ENCODE data around the gene PINLYP.
"Not testable (repeated sequence)": the region's sequence is repeated elsewhere in the genome, so short reads cannot be mapped to it uniquely, and the experiment has no call there.

The PINLYP gene

DNA sequence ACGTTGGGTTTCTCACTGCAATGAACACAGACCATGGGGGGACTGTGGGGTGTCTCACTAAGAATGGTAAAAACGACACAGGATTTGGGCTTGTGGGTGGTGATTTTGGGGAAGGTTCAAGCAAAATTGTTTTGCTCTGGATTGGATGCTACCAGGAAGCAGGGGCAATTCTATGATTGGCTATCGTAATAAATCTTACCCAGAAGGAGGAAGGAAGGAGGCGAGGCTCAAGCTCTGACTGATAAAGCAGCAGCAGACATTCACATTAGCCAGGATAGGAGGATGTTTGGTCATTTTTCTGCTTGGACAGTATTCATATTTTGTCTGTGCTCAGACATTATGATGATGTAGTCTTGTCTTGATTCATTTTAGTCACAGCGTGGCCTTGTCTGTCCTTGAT is 22.3 kb downstream of the PINLYP start:
- Histone ChIP-seq H3K36me3 (ENCODE audit: control insufficient read depth, insufficient read depth, low read length, severe bottlenecking) (peaks cover 31% of the 10 kb centered on the region), H3K27me3 (replicated peaks; ENCODE audit: control insufficient read depth, insufficient read depth, low read length) (no peaks in the 10 kb centered on the region), H3K9ac (ENCODE audit: low read length) (peak overlapping the region; percentile 95), H3K9me3 (ENCODE audit: control insufficient read depth, low read length) (no peaks in the 10 kb centered on the region), H3K4me1 (ENCODE audit: control insufficient read depth, insufficient read depth, low read length) (peaks cover 28% of the 10 kb centered on the region), H3K4me3 (ENCODE audit: low read length) (peak overlapping the region; percentile 90)
- DNase-seq (ENCODE audit: low read depth): no peak

DNA sequence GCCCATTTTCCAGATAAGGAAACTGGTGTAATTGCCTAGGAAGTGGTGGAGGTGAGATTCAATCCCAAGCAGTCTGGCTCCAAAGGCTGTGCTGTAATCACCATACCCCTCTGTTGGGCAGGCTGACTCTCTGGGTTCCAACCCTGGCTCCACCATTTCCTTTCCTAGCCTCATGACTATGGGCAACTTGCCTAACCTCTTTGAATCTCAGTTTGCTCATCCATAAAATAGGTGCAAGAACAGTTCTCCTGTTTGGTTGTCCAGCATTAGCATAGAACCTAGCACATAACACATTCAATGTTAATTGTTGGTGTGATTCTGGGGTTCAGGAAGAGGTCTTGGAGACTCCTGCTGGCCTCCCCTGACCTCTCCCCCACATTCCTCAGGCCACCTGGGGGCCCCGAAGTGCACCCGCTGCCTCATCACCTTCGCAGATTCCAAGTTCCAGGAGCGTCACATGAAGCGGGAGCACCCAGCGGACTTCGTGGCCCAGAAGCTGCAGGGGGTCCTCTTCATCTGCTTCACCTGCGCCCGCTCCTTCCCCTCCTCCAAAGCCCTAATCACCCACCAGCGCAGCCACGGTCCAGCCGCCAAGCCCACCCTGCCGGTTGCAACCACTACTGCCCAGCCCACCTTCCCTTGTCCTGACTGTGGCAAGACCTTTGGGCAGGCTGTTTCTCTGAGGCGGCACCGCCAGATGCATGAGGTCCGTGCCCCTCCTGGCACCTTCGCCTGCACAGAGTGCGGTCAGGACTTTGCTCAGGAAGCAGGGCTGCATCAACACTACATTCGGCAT is 23.0 kb downstream of the PINLYP start:
- DNase-seq (ENCODE audit: low read depth): no peak
- H3K9ac ChIP-seq (ENCODE audit: low read length): no peak overlapping the region
- peaks cover 23% of the 10 kb centered on the region for H3K36me3 ChIP-seq (ENCODE audit: control insufficient read depth, insufficient read depth, low read length, severe bottlenecking)
- H3K9me3 ChIP-seq (ENCODE audit: control insufficient read depth, low read length): no peaks in the 10 kb centered on the region
- H3K4me3 ChIP-seq (ENCODE audit: low read length): no peak overlapping the region
- no peaks in the 10 kb centered on the region for H3K27me3 ChIP-seq (replicated peaks; ENCODE audit: control insufficient read depth, insufficient read depth, low read length)
- peaks cover 25% of the 10 kb centered on the region for H3K4me1 ChIP-seq (ENCODE audit: control insufficient read depth, insufficient read depth, low read length)

DNA sequence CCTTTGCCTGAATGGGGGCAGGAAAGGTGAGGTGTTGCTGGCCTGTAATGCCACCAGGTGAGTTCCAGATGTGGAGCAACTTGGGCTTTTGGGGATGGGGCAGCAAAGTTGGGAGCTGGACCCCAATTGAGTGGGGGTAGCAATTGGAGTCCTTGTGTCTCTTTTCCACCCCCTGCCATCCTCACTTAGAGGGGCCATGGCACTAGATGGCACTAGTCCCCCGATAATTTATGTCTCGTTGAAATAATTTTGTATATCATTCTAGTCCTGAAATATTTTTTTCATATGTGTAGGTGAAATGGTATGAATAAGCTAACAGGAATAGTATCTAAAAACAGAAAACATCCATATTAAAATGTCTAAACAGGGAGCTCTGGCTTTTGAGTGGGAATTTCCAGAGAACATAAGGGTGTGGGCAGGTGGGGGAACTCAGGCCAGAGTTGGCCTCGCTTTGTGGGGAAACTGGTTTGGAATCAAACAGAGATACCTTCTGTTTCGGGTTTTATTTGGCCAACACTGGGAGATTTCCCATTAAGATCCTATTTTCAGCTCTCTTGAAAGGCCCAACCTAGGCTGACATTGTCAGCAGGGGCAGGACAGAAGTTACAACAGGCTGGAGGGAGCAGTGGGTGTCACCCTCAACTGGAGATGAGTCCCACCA is 24.2 kb downstream of the PINLYP start:
- DNase-seq (ENCODE audit: low read depth): no peak
- Histone ChIP-seq H3K36me3 (ENCODE audit: control insufficient read depth, insufficient read depth, low read length, severe bottlenecking) (peaks cover 22% of the 10 kb centered on the region), H3K9ac (ENCODE audit: low read length) (no peak overlapping the region), H3K27me3 (replicated peaks; ENCODE audit: control insufficient read depth, insufficient read depth, low read length) (no peaks in the 10 kb centered on the region), H3K4me1 (ENCODE audit: control insufficient read depth, insufficient read depth, low read length) (peaks cover 16% of the 10 kb centered on the region), H3K9me3 (ENCODE audit: control insufficient read depth, low read length) (no peaks in the 10 kb centered on the region), H3K4me3 (ENCODE audit: low read length) (no peak overlapping the region)

DNA sequence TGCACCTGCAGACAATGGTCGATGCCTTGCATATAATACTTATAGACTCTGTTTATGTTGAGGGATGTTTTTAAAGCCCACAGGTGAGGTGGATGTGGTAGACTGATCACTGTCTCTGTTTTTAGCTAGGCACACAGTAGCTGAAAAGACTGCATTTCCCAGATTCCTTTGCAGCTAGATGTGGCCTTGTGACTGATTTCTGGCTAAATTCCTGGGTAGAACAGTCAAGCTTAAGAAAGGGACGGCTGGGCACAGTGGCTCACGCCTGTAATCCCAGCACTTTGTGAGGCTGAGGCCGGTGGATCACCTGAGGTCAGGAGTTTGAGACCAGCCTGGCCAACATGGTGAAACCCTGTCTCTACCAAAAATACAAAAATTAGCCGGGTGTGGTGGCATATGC is 24.7 kb downstream of the PINLYP start:
- not testable (repeated sequence) for H3K9me3 ChIP-seq (ENCODE audit: control insufficient read depth, low read length); H3K4me3 ChIP-seq (ENCODE audit: low read length); DNase-seq (ENCODE audit: low read depth); H3K27me3 ChIP-seq (replicated peaks; ENCODE audit: control insufficient read depth, insufficient read depth, low read length); H3K9ac ChIP-seq (ENCODE audit: low read length)
- Histone ChIP-seq H3K4me1 (ENCODE audit: control insufficient read depth, insufficient read depth, low read length) (peaks cover 16% of the 10 kb centered on the region), H3K36me3 (ENCODE audit: control insufficient read depth, insufficient read depth, low read length, severe bottlenecking) (peaks cover 22% of the 10 kb centered on the region)

DNA sequence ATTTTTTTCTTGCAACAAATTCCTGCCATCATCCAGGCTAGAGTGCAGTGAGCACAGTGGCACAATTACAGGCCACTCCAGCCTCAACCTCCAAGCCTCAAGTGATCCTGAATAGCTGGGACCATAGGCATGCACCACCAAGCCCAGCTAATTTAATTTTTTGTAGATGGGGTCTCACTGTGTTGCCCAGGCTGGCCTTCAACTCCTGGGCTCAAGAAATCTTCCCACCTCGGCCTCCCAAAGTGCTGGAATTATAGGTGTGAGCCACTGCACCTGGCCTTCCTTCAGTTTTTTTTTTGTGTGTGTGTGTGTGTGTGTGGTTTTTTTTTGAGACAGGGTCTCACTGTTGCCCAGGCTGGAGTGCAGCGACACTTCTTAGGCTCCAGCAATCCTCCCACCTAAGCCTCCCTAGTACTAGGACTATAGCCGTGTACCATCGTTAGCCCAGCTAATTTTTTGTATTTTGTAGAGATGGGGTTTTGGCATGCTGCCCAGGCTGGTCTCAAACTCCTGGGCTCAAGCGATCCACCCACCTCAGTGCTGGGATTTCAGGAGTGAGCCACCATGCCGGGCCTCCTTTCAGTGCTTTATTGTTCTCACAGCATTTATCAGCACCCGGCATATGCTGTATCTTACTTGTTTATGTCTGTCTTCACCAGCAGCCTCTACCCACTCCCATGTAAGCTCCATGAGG is 30.4 kb downstream of the PINLYP start:
- Histone ChIP-seq H3K9me3 (ENCODE audit: control insufficient read depth, low read length) (no peaks in the 10 kb centered on the region), H3K4me1 (ENCODE audit: control insufficient read depth, insufficient read depth, low read length) (no peaks in the 10 kb centered on the region), H3K27me3 (replicated peaks; ENCODE audit: control insufficient read depth, insufficient read depth, low read length) (no peaks in the 10 kb centered on the region), H3K4me3 (ENCODE audit: low read length) (no peak overlapping the region), H3K9ac (ENCODE audit: low read length) (no peak overlapping the region), H3K36me3 (ENCODE audit: control insufficient read depth, insufficient read depth, low read length, severe bottlenecking) (peaks cover 12% of the 10 kb centered on the region)
- DNase-seq (ENCODE audit: low read depth): no peak

DNA sequence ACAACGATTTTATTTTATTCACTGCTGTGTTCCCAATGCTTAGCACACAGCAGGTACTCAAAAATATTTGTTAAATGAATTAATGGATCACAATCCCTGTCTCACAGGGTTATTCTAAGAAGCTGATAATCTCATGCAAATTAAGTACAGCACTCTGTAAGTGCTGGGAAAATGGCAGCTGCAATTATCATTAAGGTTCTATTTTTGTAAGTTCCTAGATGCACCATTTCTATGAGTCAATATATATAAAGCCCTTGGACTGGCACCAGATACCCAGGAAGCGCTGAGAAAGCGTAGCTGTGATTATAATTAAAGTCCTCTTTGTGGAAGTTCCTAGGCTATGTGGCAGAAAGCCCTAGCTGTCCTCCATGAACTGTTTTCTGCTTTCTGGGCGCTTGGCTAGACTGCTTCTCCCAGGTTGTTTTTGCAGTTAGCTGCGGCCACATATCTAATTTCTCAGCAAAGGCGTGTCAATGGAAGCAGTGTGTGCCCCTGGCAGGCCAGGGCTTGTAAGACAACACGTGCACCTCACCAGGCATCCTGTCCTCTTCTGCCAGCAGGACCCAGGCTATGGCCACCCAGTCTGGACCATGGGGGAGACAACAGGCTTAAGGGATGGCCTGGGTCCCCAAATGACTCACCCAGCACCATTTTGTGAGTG is 31.1 kb downstream of the PINLYP start:
- H3K9me3 ChIP-seq (ENCODE audit: control insufficient read depth, low read length): no peaks in the 10 kb centered on the region
- H3K9ac ChIP-seq (ENCODE audit: low read length): no peak overlapping the region
- no peaks in the 10 kb centered on the region for H3K27me3 ChIP-seq (replicated peaks; ENCODE audit: control insufficient read depth, insufficient read depth, low read length)
- no peaks in the 10 kb centered on the region for H3K4me1 ChIP-seq (ENCODE audit: control insufficient read depth, insufficient read depth, low read length)
- H3K4me3 ChIP-seq (ENCODE audit: low read length): no peak overlapping the region
- peaks cover 10% of the 10 kb centered on the region for H3K36me3 ChIP-seq (ENCODE audit: control insufficient read depth, insufficient read depth, low read length, severe bottlenecking)
- no peak for DNase-seq (ENCODE audit: low read depth)

DNA sequence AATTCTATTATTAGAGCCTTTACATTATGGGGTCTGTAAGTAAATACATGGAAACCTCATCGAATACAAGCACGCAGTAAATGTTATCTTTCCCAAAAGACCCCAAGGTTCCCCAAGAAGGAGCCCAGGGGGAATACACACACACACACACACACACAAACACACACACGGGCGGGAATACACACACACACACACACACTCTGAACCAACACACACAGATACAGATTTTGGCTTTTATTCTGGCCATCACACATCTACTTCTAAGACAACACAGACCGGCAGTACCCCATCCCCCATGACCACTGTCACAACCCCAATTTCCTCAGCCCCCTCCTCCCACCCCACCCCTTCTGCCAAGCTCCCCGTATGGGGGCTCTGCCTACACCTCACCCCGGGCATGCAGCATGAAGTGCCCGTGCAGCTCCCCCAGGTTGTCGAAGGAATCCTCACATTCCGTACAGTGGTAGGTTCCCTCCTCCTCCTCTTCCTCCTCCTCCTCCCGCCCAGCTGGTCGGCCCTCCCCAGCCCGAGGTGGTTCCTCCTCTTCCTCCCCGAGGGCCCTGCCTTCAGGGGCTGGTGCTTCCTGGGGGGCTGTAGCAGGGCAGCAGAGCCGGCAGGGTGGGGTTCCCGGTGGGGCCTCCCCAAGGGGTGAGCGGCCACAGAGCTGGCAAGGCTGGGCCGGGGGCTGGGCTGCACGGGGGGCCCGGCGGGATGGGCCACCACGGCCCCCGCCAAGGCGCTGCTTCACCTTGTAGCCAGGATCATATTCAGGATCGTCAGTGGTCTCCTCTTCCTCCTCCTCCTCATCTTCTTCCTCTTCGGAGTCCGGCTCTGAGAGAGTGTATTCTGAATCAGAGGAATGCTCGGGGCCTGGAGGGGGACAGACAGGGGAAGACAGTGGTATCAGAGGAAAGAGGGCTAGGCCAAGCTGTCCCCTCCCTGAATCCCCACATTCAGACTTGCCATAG is 31.9 kb downstream of the PINLYP start:
- no peak overlapping the region for H3K9ac ChIP-seq (ENCODE audit: low read length)
- no peaks in the 10 kb centered on the region for H3K9me3 ChIP-seq (ENCODE audit: control insufficient read depth, low read length)
- peaks cover 17% of the 10 kb centered on the region for H3K36me3 ChIP-seq (ENCODE audit: control insufficient read depth, insufficient read depth, low read length, severe bottlenecking)
- H3K4me1 ChIP-seq (ENCODE audit: control insufficient read depth, insufficient read depth, low read length): no peaks in the 10 kb centered on the region
- no peak for DNase-seq (ENCODE audit: low read depth)
- no peaks in the 10 kb centered on the region for H3K27me3 ChIP-seq (replicated peaks; ENCODE audit: control insufficient read depth, insufficient read depth, low read length)
- no peak overlapping the region for H3K4me3 ChIP-seq (ENCODE audit: low read length)

DNA sequence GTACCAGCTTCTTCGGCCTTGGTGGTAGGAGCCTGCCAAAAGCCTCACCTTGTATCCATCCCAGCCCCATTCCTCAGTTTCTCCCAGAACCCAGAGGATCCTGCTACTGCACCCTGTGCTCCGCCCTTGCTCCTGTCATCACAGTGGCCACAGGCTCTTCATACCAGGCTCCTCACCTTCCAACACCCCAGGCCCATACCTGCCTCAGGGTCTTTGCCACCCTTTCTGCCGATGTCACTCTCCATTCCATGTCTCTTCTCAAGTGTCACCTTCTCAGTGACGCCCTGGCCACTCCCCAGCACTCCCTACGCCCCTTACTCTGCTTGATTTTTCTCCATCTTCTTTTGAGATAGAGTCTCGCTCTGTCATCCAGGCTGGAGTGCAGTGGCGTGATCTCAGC is 34.3 kb downstream of the PINLYP start:
- no peaks in the 10 kb centered on the region for H3K4me1 ChIP-seq (ENCODE audit: control insufficient read depth, insufficient read depth, low read length)
- peaks cover 31% of the 10 kb centered on the region for H3K36me3 ChIP-seq (ENCODE audit: control insufficient read depth, insufficient read depth, low read length, severe bottlenecking)
- H3K27me3 ChIP-seq (replicated peaks; ENCODE audit: control insufficient read depth, insufficient read depth, low read length): no peaks in the 10 kb centered on the region
- H3K9me3 ChIP-seq (ENCODE audit: control insufficient read depth, low read length): no peaks in the 10 kb centered on the region
- H3K4me3 ChIP-seq (ENCODE audit: low read length): no peak overlapping the region
- no peak for DNase-seq (ENCODE audit: low read depth)
- no peak overlapping the region for H3K9ac ChIP-seq (ENCODE audit: low read length)

DNA sequence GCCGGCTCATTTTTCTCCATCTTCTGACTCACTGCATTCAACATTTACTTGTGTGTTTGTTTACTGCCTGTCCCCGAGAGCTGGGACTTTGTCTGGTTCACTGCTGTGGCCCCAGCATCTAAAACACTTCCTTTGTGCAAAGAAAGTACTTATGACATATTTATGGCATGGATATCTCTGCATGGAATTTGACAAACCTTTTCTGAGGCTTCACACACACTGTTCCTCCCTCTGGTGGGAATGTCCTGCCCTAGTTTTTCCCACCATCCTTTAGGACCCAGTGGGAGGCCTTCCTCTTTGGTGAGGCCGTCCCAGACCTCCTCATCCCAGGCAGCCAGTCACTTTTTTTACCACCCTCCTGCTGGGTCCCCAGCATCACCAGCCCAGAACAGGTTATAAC is 34.9 kb downstream of the PINLYP start:
- H3K4me3 ChIP-seq (ENCODE audit: low read length): no peak overlapping the region
- H3K36me3 ChIP-seq (ENCODE audit: control insufficient read depth, insufficient read depth, low read length, severe bottlenecking): peaks cover 31% of the 10 kb centered on the region
- no peaks in the 10 kb centered on the region for H3K27me3 ChIP-seq (replicated peaks; ENCODE audit: control insufficient read depth, insufficient read depth, low read length)
- H3K4me1 ChIP-seq (ENCODE audit: control insufficient read depth, insufficient read depth, low read length): no peaks in the 10 kb centered on the region
- H3K9me3 ChIP-seq (ENCODE audit: control insufficient read depth, low read length): no peaks in the 10 kb centered on the region
- H3K9ac ChIP-seq (ENCODE audit: low read length): no peak overlapping the region
- DNase-seq (ENCODE audit: low read depth): no peak

DNA sequence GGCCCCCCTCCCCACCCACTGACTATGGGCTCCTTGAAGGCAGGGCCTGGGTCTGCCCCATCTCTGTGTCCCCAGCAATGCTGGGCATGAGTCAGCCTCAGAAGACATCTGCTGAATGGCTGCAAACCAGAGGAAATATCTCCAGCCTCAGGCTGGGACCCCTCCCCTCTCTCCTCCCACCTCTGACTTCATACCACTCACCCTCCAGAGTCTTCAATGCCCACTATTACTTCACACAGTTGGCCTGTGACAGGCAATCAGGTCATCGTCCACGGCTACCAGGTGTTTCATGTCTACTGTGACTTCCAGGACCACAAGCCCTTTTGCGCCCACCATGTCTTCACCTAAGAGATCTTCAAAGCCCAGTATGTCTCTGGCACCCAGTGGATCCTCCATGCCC is 36.2 kb downstream of the PINLYP start, which contains the start of gene SRRM5:
SRRM5 (plus strand) TSS at position 301 of the 400 bp plus-strand sequence; CDS start at position 335, 34 bp downstream.
- H3K4me3 ChIP-seq (ENCODE audit: low read length): no peak within 1 kb of the TSS
- H3K4me1 ChIP-seq (ENCODE audit: control insufficient read depth, insufficient read depth, low read length): no peaks in the 10 kb centered on the region
- peaks cover 26% of the 10 kb centered on the region for H3K36me3 ChIP-seq (ENCODE audit: control insufficient read depth, insufficient read depth, low read length, severe bottlenecking)
- no peak within 1 kb of the TSS for H3K9ac ChIP-seq (ENCODE audit: low read length)
- H3K9me3 ChIP-seq (ENCODE audit: control insufficient read depth, low read length): no peaks in the 10 kb centered on the region
- no peaks in the 10 kb centered on the region for H3K27me3 ChIP-seq (replicated peaks; ENCODE audit: control insufficient read depth, insufficient read depth, low read length)
- DNase-seq (ENCODE audit: low read depth): no peak

Measured in adipocyte (in vitro differentiated cells).